A673 (cell line): ENCODE data around the gene SSTR4.

Experiments
- EZH2 ChIP-seq: fragments of 200-600 bp; sonication (generic); IDR thresholded peaks from 2 replicates; pipeline ENCODE4 v1.6.1; 2017; ENCODE audit warnings: borderline replicate concordance, low read depth, mild to moderate bottlenecking, mixed read lengths, antibody characterized with exemption, low read length; ENCODE audit not compliant: poor library complexity, severe bottlenecking
- TF ChIP-seq, protein P1 (sequence below): fragments of 300-800, 200-600 bp; sonication (generic); conservative IDR thresholded peaks from 2 replicates; pipeline ENCODE4 v1.5.1; 2017; ENCODE audit warnings: low read depth, mild to moderate bottlenecking, antibody characterized with exemption, low read length, moderate library complexity, mixed read lengths

DNA sequence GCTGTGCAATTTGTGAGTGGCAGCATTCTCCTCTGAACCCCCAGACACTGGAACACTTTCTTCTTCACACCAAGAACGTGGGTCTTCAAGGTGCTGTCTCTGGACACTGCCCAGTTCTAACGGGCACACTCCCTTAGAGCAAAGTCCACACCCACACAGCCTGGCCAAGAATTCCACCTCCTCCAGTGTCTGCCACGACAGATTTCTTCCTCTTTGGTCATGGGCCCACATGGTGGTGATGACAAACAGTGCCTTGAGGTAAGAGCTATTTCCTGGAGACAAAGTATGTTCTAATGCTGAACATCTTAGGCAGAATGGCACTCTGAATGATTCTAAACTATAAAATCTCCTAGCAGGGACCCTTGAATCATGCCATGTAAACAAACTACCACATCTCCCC, 25.5 kb upstream of the SSTR4 start:
- TF ChIP-seq, protein P1, sequence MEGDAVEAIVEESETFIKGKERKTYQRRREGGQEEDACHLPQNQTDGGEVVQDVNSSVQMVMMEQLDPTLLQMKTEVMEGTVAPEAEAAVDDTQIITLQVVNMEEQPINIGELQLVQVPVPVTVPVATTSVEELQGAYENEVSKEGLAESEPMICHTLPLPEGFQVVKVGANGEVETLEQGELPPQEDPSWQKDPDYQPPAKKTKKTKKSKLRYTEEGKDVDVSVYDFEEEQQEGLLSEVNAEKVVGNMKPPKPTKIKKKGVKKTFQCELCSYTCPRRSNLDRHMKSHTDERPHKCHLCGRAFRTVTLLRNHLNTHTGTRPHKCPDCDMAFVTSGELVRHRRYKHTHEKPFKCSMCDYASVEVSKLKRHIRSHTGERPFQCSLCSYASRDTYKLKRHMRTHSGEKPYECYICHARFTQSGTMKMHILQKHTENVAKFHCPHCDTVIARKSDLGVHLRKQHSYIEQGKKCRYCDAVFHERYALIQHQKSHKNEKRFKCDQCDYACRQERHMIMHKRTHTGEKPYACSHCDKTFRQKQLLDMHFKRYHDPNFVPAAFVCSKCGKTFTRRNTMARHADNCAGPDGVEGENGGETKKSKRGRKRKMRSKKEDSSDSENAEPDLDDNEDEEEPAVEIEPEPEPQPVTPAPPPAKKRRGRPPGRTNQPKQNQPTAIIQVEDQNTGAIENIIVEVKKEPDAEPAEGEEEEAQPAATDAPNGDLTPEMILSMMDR = no peak
- no peak for TF ChIP-seq EZH2
